A673 (cell line): ENCODE results near the gene RAB3C. TPM values are rescaled to one million over a fixed set of nuclear protein-coding genes. Genes with fewer than 3 reads are reported as not detected.

Source experiments
- BruUV-seq: library from RNA; stranded (reverse); fragments of 400-500 nt; replicated peaks from 2 replicates; lab custom pipeline; 2021; lab: Mats Ljungman, UMichigan
- CTCF ChIA-PET: fragments of 300-600 bp; sonication (Branson Sonifier 250); formaldehyde crosslinking; loops from one replicate; lab custom pipeline; 2022; ENCODE audit warnings: antibody characterized with exemption; lab: Charles Lee
- POLR2A ChIA-PET: fragments of 300-600 bp; sonication (Branson Sonifier 250); formaldehyde crosslinking; loops from one replicate; lab custom pipeline; 2022; ENCODE audit warnings: antibody characterized with exemption; ENCODE audit not compliant: low non-redundant PET; lab: Charles Lee
- DNase-seq: peaks from one replicate; pipeline ENCODE4 v3.0.0-alpha.2; 2015; ENCODE audit warnings: low spot score
- H3K27ac ChIP-seq: fragments of 200-600 bp; sonication (generic); 2 replicates; pipeline ENCODE4 v1.5.1; 2016; ENCODE audit warnings: mixed run types, low read depth, mild to moderate bottlenecking, mixed read lengths, antibody characterized with exemption, low read length; ENCODE audit not compliant: poor library complexity, severe bottlenecking
- H3K27me3 ChIP-seq: fragments of 200-600 bp; sonication (generic); replicated peaks from 2 replicates; pipeline ENCODE4 v1.6.1; 2017; ENCODE audit warnings: mixed run types, low read depth, mild to moderate bottlenecking, mixed read lengths, antibody characterized with exemption, low read length; ENCODE audit not compliant: insufficient read depth, poor library complexity
- H3K36me3 ChIP-seq: fragments of 200-600 bp; sonication (generic); 2 replicates; pipeline ENCODE4 v1.6.1; 2016; ENCODE audit warnings: mixed run types, mild to moderate bottlenecking, mixed read lengths, antibody characterized with exemption, low read length; ENCODE audit not compliant: insufficient read depth, poor library complexity, severe bottlenecking
- H3K4me1 ChIP-seq: fragments of 200-600 bp; sonication (generic); 2 replicates; pipeline ENCODE4 v1.6.1; 2017; ENCODE audit warnings: mixed run types, mild to moderate bottlenecking, mixed read lengths, antibody characterized with exemption, low read length; ENCODE audit not compliant: insufficient read depth, poor library complexity, severe bottlenecking
- H3K4me3 ChIP-seq: fragments of 200-600 bp; sonication (generic); 2 replicates; pipeline ENCODE4 v1.5.1; 2016; ENCODE audit warnings: low read depth, mixed run types, mild to moderate bottlenecking, mixed read lengths, low read length; ENCODE audit not compliant: poor library complexity, severe bottlenecking
- H3K9me3 ChIP-seq: fragments of 200-600 bp; sonication (generic); 2 replicates; pipeline ENCODE4 v1.6.1; 2016; ENCODE audit warnings: mixed run types, low read depth, mild to moderate bottlenecking, mixed read lengths, antibody characterized with exemption, low read length; ENCODE audit not compliant: poor library complexity, severe bottlenecking
- CTCF ChIP-seq: fragments of 300-800, 200-600 bp; sonication (generic); conservative IDR thresholded peaks from 2 replicates; pipeline ENCODE4 v1.5.1; 2017; ENCODE audit warnings: low read depth, mild to moderate bottlenecking, antibody characterized with exemption, low read length, moderate library complexity, mixed read lengths
- EZH2 ChIP-seq: fragments of 200-600 bp; sonication (generic); IDR thresholded peaks from 2 replicates; pipeline ENCODE4 v1.6.1; 2017; ENCODE audit warnings: borderline replicate concordance, low read depth, mild to moderate bottlenecking, mixed read lengths, antibody characterized with exemption, low read length; ENCODE audit not compliant: poor library complexity, severe bottlenecking
- intact Hi-C: fragments of 100-400 bp; cut with micrococcal nuclease; formaldehyde crosslinking; loops from one replicate; pipeline ENCODE4 v1.10.0; 2022; ENCODE audit not compliant: unreplicated experiment
- total RNA-seq: library from RNA; stranded (reverse); gene quantifications from 2 replicates; pipeline ENCODE4 v1.2.3, GENCODE V29; 2021

RAB3C gene
- total RNA-seq, 1 experiment from 2014 or later: 0.64 TPM

- Histone ChIP-seq H3K27me3 (no peaks in the 10 kb centered on the region), H3K36me3 (no peaks in the 10 kb centered on the region), H3K4me1 (peaks cover 8% of the 10 kb centered on the region), H3K9me3 (peaks cover 6% of the 10 kb centered on the region), H3K27ac (no peak overlapping the region), H3K4me3 (no peak overlapping the region)
- DNase-seq: no peak
- intact Hi-C loops: no loop called here
- BruUV-seq: no TSS peak
- no peak for TF ChIP-seq EZH2
- TF ChIP-seq CTCF: no peak
- ChIA-PET POLR2A (no interaction called here), CTCF (no interaction called here)
Measured at GRCh38 chr5:58717303-58718007, 134.6 kb downstream of the RAB3C start.

GRCh38 chr5:58718269-58718978 is 135.5 kb downstream of the RAB3C start:
- POLR2A ChIA-PET: no interaction called here
- BruUV-seq: no TSS peak
- CTCF ChIA-PET: no interaction called here

GRCh38 chr5:58722160-58722559 is 139.3 kb downstream of the RAB3C start:
- BruUV-seq: no TSS peak
- TF ChIP-seq EZH2: no peak
- TF ChIP-seq CTCF: no peak
- intact Hi-C loops: no loop called here
- H3K4me1 ChIP-seq: peaks cover 8% of the 10 kb centered on the region
- CTCF ChIA-PET: no interaction called here
- no peak for DNase-seq
- no peaks in the 10 kb centered on the region for H3K36me3 ChIP-seq
- no peak overlapping the region for H3K27ac ChIP-seq
- no peaks in the 10 kb centered on the region for H3K27me3 ChIP-seq
- no peak overlapping the region for H3K4me3 ChIP-seq
- no peaks in the 10 kb centered on the region for H3K9me3 ChIP-seq
- POLR2A ChIA-PET: no interaction called here

More at GRCh38 chr5:58718269-58718978, 135.5 kb downstream of the RAB3C start:
- no peak overlapping the region for H3K4me3 ChIP-seq
- DNase-seq: no peak
- no peaks in the 10 kb centered on the region for H3K27me3 ChIP-seq
- peaks cover 8% of the 10 kb centered on the region for H3K4me1 ChIP-seq
- H3K36me3 ChIP-seq: no peaks in the 10 kb centered on the region
- no peak for TF ChIP-seq CTCF
- no peak for TF ChIP-seq EZH2
- peaks cover 6% of the 10 kb centered on the region for H3K9me3 ChIP-seq
- intact Hi-C loops: no loop called here
- H3K27ac ChIP-seq: no peak overlapping the region
